Stimulated activated CD8-positive, alpha-beta memory T cell treated with anti-CD3 and anti-CD28 coated beads, Interleukin-12 subunit alpha, Interleukin-12 subunit beta, amount 100 ng/mL, for 24 hours (primary cell): ENCODE results near the gene PHACTR4.
"Not testable (repeated sequence)": the region's sequence is repeated elsewhere in the genome, so short reads cannot be mapped to it uniquely, and the experiment has no call there.

Experiments used
- DNase-seq: peaks from one replicate; pipeline ENCODE4 v3.0.0-alpha.2; 2020; ENCODE audit errors: extremely low read depth

Gene PHACTR4

DNA sequence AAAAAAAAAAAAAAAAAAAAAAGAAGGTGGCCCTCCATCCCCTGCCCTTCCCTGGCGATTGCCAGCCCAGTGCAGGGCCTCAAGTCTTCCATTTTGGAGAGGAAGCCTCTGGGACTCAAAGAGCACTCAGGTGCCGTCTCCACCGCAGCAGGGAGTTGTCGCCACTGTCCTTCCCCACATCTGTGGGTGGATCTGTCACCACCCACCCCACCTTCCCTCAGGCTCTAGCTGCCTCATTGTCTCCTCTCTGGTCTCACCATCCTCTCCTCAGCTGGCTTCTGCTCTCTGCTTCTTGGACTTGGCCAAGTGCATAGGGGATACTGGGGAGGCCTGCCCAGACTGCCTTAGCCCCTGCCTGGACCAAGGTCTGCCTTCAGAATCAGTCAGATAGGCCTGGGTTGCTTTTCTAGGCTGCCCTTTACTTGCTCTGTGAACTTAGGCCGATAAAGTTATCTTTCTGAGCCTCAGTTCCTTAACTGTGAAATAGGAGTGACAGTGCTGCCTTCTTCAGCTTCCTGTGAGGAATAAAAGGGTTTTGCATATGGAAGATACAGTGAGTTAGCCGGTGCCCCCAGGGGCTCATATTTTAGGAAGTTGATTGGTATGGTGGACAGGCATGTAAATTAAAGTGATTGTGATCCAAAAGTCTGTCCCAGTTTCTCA, 152.1 kb downstream of the PHACTR4 start:
- no peak for DNase-seq

DNA sequence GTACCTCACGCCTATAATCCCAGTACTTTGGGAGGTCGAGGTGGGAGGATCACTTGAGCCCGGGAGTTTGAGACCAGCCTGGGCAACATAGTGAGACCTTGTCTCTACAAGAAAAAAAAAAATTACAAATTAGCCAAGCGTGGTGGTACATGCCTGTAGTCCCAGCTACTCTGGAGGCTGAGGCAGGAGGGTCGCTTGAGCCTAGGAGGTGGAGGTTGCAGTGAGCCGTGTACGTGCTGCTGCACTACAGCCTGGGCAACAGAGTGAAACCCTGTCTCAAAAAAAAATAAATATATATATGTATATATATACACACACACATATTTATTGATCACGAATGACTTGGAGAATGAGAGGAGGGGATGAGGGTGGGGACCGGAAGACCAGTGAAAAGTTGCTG, 153.0 kb downstream of the PHACTR4 start:
- DNase-seq, result not testable (repeated sequence)

DNA sequence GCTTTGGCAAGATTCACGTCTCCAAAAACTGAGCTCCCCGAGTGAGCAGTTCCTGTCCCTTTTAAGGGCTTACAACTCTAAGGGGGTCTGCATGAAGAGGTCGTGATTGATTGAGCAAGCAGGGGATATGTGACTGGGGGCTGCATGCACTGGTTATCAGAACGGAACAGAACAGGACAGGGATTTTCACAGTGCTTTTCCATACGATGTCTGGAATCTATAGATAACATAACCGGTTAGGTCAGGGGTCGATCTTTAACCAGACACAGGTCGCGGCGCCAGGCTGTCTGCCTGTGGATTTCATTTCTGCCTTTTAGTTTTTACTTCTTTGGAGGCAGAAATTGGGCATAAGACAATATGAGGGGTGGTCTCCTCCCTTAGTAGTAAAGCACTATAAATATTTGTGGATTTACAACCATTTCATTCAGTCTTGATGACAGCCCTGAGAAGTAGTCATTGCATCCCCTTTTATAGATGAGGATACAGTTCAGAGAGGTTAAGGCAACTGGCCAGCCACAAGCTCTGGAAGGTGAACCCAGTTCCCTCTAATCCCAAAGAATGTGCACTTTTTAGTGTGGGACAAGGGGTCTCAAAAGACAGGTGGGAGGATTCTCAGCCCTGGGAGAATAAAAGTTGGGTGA, 155.6 kb downstream of the PHACTR4 start:
- not testable (repeated sequence) for DNase-seq

DNA sequence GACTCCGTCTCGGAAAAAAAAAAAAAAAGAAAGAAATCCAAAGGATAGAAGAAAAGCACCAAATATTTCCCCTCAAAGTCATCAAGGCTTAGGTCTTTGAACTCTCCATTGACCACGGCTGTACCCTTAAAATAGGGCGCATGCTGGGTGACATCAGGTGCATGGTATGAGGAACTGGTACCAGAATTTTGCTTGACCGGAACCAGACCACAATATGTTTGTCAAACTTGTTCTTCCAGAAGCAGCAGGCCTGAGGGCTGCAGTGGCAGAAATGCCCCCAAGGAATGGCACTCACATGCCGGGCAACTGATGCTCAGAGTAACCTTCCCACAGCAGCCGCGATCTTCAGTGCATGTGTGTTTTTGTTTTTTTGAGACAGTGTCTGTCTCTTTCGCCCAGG, 157.3 kb downstream of the PHACTR4 start:
- DNase-seq, result no peak

DNA sequence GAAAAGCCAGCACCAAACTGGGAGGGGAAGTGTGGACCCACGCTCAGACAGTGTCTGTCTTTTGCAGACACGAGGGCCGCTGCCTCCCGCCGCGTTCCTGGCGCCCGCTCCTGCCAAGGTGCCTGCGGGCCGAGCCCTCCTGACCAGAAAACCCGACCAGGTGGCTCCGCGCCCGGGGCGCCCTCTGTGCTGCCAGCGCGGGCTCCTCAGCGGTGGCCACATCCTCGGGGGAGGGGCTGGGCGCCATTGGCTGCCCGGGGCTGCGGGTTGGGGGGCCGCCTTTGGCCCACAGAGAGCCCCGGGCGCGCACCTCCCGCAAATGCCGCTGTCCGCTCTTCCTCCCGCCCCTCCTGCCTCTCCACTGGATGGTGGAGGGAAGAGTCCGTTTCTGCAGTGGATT, 160.9 kb downstream of the PHACTR4 start:
- no peak for DNase-seq

DNA sequence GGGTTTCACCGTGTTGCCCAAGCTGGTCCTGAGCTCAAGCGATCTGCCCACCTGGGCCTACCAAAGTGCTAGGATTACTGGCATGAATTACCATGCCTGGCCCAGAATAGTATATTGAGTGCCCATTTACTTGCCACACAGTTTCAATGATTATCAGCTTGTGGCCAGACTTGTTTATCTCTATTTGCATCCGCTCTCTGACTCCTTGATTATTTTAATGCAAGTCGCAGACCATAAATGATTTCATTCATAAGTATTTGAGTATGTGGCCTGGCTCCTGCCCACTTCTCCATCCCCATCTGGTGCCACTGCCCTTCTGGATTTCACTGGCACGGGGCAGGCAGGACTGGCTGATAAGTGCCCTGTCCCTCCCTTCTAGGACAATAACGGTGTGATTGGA, 165.1 kb downstream of the PHACTR4 start:
- DNase-seq, result no peak

DNA sequence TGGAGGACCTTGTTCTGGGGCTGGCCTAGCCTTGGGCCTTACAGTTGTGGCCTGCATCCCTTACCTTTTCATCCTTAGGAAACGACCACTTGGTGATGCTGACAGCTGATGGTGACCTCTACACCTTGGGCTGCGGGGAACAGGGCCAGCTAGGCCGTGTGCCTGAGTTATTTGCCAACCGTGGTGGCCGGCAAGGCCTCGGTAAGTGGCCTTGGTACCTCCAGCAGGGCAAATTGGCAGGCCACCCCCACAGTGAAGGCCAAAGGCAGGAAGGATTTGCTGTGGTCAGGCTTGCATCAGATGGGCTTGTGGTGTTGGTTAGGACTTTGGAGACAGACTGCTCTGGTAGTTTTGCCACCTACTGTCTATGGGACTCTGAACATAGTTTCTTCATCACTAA, 165.6 kb downstream of the PHACTR4 start:
- DNase-seq, result no peak

DNA sequence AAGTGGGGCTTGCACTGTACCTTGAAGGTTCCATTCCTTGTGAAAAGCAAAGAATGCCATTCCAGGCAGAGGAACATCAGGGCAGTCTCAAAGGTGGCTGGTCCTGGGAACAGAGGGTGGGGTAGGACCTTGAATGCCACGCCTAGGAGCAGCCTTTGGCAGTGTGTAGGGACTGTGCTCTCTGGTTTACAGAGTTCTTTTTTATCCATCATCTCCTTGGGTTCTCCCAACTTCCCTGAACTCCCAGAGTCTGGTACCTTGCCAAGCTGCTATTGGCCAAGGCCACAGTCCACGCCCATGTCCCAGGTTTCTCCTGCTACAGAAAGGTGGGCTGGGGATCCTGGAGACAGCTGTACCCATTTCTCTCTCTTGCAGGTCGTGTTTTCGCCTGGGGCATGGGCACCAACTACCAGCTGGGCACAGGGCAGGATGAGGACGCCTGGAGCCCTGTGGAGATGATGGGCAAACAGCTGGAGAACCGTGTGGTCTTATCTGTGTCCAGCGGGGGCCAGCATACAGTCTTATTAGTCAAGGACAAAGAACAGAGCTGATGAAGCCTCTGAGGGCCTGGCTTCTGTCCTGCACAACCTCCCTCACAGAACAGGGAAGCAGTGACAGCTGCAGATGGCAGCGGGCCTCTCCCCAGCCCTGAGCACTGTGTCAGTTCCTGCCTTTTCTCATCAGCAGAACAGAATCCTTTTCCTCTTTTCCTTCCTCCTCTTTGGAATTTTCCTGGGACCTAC, 168.1 kb downstream of the PHACTR4 start:
- no peak for DNase-seq

DNA sequence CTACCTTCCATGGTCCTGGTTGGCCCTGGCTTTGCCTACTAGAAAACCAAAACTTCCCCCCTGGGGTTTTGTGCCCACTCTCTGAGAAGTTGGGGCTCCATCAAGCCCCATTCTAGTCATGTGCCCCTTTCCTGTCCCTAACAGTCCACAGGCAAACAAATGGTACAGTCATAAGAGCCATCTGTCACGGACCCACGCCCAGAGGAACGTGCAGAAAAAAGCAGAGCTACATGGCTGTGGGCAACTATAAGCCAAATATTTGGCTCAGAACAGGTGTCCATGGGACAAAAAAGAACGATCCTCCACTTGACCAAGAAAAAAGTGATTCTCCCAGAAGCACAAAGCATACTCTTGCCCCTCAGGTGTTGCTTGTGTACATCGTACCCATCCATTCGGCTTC, 168.7 kb downstream of the PHACTR4 start:
- DNase-seq, result no peak

DNA sequence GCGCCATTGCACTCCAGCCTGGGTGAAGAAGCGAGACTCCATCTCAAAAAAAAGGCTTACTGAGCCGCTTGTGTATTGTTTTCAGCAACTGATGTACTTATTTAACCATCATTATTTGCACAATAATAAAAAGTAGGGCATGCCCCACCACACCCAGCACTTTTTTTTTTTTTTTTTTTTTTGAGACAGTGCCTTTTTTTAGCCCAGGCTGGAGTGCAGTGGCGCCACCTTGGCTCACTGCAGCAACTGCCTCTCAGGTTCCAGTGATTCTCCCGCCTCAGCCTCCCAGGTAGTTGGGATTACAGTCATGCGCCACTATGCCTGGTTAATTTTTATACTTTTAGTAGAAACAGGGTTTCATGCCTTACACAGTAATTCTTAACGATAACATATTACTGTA, 171.1 kb downstream of the PHACTR4 start:
- DNase-seq, result no peak

DNA sequence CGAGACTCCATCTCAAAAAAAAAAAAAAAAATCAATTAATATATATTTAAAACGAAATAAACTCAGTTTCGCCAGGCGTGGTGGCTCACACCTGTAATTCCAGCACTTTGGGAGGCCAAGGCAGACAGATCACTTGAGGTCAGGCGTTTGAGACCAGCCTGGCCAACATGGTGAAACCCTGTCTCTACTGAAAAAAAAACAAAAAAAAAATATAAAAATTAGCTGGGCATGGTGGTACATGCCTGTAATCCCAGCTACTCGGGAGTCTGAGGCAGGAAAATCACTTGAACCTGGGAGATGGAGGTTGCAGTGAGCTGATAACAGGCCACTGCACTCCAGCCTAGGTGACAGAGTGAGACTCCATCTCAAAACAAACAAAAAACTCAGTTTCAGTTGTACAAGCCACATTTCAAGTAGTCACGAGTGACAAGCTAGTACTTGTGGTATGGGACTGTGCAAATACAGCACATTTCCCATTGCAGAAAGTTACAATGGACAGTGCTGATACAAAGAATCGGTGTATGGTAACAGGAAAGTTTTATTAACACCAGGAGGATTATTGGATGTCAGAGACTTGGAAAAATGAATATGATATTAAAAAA, 172.0 kb downstream of the PHACTR4 start:
- not testable (repeated sequence) for DNase-seq

DNA sequence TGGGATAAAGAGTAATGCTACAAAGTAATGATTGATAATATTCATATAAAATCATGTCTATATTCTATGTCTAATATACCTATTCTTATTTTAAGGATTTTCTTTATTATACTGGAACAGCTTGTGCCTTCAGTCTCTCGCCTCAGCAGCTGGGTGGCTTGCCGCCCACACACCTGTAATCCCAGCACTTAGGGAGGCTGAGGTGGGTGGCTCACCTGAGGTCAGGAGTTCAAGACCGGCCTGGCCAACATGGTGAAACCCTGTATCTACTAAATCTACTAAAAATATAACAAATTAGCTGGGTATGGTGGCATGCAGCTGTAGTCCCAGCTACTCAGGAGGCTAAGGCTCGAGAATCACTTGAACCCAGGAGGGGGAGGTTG, 175.7 kb downstream of the PHACTR4 start:
- DNase-seq, result no peak

DNA sequence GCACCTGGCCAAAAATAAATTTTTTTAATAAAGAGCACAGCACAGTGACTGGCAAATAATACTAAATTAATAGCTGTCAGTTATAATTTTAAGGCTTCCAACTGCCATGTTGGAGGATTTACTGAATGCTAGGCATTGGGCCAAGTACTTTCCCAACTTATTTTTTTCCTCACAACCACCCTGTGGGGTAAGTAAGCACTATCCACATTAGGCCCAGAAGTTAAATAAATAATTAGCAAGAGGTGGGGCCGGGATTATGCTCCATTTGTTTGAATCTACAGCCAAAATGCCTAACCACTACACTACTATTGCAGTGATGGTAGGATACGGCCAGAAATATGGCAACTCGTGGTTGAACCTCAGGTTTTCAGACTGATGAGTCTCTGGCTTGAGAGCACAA, 178.8 kb downstream of the PHACTR4 start:
- DNase-seq, result no peak
